Measurements from ENCODE around the gene CXADR.

DNA sequence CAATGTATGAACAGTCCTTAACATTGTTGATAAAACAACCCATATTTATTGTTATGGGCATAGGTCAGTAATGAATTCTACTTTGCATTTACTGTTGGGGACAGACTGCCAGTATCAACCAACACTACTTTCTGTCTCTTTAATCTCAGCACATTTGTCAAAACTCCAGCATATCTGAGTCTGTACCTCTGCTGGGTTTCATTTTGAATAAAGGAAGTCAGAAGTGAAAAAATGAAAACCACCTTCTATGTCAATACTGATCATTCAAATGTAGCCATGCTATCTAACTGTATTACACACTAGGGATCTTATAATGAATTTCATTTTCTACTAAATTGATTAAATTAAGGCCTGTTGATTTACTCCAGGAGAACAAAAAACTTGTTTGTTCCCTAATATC is 24.2 kb upstream of the CXADR start:
- TF ChIP-seq, protein P1, sequence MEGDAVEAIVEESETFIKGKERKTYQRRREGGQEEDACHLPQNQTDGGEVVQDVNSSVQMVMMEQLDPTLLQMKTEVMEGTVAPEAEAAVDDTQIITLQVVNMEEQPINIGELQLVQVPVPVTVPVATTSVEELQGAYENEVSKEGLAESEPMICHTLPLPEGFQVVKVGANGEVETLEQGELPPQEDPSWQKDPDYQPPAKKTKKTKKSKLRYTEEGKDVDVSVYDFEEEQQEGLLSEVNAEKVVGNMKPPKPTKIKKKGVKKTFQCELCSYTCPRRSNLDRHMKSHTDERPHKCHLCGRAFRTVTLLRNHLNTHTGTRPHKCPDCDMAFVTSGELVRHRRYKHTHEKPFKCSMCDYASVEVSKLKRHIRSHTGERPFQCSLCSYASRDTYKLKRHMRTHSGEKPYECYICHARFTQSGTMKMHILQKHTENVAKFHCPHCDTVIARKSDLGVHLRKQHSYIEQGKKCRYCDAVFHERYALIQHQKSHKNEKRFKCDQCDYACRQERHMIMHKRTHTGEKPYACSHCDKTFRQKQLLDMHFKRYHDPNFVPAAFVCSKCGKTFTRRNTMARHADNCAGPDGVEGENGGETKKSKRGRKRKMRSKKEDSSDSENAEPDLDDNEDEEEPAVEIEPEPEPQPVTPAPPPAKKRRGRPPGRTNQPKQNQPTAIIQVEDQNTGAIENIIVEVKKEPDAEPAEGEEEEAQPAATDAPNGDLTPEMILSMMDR (IDR thresholded peaks at IDR 0.05), result no peak
- no peak for TF ChIP-seq POLR2A (IDR thresholded peaks at IDR 0.05)

Measured in thyroid gland (tissue), 4 donors.